NCI-H187 treated with DMSO at 0.1 percent for 48 hours (cell line): ENCODE results near the gene CCDC12.
"Not testable (repeated sequence)": the region's sequence is repeated elsewhere in the genome, so short reads cannot be mapped to it uniquely, and the experiment has no call there.

ENCODE experiments used
- DNase-seq: peaks from one replicate; lab custom pipeline; 2025; lab: John Stamatoyannopoulos, UW

The CCDC12 gene

DNA sequence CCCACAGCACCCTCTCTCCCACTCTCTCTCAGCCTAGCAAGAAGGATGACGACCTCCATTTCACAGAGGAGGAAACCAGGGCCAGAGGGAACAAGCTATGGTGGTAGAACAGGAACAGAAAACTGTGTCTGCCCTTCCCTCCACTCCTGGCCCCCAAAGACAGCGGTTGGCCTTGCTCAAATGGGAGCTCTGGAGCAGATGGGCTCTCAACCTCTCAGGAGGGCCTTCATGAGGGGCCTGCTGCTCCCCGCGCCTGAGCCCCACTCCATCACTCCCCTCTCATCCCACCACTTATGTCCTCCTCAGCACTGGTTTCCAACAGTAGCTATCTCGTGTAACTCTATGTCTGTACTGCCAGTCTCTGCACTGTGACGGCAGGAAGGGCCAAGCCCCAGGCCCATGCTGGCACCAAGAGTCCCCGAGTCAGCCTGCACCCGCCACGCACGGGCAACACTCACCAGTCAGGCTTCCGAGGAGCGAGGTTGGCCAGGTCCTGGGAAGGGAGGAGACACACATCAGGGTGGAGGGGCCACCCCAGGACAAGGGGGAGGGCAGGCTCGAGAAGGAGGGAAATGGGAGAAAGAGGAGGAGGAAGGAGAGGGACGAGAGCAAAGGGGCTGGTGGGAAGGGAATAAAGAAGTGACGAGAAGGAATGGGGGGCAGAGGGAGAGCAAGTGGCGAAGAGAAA, 53.5 kb downstream of the CCDC12 start:
- DNase-seq: no peak

GRCh38 chr3:46922426-46922825, 54.1 kb downstream of the CCDC12 start:
- DNase-seq: no peak

- no peak for DNase-seq
These were observed 54.7 kb downstream of the CCDC12 start for GRCh38 chr3:46921871-46922271.

- no peak for DNase-seq
These were observed 55.5 kb downstream of the CCDC12 start for GRCh38 chr3:46921041-46921440.

DNA sequence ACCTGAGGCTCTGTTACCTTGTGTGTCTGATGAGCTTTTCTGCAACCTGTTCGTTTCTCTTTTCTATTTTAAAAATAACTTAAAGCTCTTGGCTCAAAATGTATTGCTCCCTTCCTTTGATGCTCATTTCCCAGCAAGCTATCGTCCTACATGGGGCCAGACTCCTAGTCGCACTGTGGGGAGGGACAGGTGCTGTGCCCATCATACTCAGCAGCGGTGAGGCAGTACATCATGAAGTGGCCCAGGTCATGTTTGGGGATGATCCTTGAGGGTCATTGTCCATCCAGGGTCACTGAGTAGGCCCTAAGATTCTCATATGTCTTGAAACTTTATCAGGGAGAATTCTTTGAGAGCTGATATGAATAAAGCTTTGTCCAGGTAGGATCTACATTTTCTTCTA, 57.9 kb downstream of the CCDC12 start:
- no peak for DNase-seq

GRCh38 chr3:46918202-46918601, 58.3 kb downstream of the CCDC12 start:
- no peak for DNase-seq

- no peak for DNase-seq
These were observed 59.3 kb downstream of the CCDC12 start for GRCh38 chr3:46917257-46917656.

- no peak for DNase-seq
These were observed 59.7 kb downstream of the CCDC12 start for GRCh38 chr3:46916799-46917198.

DNA sequence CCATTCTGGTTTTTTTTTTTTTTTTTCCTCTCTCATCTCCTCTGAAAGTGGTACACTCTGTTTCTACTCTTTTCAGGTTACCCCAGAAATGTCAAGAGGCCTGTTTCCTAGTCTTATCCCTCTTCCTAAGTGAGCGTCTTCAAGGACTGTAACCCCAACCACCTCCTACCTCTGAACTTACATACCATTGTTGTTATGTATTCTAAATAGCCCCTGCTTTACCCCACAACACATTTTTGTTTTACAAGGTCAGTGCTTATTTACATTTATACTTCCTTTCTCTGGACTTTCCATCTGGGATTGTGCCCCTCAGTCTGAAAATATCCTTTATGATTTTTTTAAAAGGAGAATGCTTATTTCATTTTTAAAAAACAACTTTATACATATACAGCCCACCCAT, 60.3 kb downstream of the CCDC12 start:
- no peak for DNase-seq

DNA sequence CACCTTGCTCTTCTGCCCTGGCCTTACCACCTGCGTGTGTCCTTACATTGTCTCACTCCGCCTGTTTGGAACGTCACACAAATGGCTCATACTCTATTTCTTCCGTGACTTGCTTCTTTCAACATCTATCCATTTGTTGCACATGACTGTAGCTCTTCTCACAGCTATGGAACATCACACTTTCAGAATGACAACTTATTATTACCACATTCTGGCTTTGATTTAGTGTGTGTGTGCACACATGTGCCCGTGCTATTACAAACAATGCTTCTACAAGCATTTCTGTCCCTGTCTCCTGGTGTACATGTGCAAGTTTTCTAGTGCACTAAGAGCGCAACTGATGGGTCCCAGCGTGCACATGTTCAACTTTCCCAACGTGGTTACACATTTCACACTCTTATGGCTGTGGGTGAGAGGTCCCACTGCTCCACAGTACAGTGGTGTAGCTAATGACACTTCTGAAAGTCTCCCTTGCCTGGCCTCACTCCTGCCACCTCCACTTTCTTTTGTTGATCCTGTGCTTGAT, 61.2 kb downstream of the CCDC12 start:
- no peak for DNase-seq

GRCh38 chr3:46914849-46915248, 61.7 kb downstream of the CCDC12 start:
- DNase-seq: no peak

- DNase-seq: no peak
These were observed 62.9 kb downstream of the CCDC12 start for GRCh38 chr3:46913644-46914043.

DNA sequence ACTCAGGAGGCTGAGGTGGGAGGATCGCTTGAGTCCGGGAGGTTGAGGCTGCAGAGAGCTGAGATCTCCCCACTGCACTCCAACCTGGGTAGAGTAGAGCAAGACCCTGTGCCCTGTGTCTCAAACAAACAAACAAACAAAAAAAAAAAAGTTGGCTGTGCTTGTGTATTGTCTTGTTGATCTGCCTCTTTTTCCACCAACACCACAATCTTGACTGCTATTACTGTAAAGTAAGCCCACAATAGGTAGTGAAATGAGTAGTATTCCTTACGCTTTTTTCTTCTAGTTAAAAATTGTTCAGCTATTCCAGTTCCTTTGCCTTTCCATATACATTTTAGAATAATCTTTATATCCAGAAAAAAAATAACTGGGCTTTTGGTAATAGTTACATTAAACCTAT, 63.6 kb downstream of the CCDC12 start:
- no peak for DNase-seq

- DNase-seq: not testable (repeated sequence)
These were observed 65.6 kb downstream of the CCDC12 start for GRCh38 chr3:46910914-46911313.

- DNase-seq: no peak
These were observed 66.3 kb downstream of the CCDC12 start for GRCh38 chr3:46910166-46910760.

GRCh38 chr3:46909535-46910161, 66.9 kb downstream of the CCDC12 start:
- peak; percentile 14 for DNase-seq

- DNase-seq: no peak
These were observed 67.5 kb downstream of the CCDC12 start for GRCh38 chr3:46908986-46909534.

GRCh38 chr3:46908294-46908985, 68.1 kb downstream of the CCDC12 start:
- DNase-seq: no peak

- DNase-seq: no peak
These were observed 68.6 kb downstream of the CCDC12 start for GRCh38 chr3:46907960-46908293.

DNA sequence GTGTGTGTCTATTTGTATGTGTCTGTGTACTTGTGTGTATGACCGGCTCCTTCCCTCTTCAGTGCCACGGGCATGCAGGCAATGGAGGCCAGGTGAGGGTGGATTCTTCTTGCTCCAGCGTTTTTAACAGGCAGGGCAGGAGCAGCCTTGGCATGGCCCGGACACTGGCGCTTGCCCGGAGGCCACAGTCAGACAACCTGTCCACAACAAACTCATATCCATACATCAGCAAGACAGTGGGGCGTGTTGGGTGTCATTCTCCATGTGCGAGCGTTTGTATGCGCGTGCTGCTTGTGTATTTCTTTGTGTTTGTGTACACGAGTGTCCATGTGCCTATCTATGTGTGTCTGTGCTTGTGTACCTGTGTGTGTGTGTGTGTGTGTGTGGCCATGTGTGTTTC, 69.3 kb downstream of the CCDC12 start:
- no peak for DNase-seq

DNA sequence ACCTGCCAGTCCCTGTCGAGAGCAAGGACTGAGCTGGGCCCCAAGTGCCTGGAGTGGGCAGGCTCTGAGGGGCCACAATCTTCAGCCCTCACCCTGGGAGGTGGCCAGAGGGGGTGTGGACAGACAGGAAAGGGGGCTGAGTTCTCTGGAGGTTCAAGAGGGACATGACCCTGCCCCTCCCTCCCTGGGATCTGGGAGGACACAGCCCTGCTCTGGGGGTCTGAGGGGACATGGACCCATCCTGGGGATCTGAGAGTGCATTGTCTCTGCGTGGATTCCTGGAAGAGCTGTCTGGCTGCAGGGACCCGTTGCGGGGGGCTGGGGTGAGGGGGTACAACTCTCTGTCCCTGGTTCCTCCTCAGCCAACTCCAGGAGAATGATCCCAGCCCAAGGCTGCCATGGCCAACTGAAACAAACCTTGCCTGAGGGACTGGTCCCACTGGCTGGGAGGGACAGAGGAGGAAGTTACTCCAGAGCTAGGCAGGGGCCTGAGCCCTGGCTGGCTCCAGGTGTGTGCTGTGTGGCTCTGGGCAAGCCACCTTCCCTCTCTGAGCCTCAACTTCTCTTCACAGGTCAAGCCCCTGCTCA, 70.0 kb downstream of the CCDC12 start:
- no peak for DNase-seq
